Esophagus muscularis mucosa (tissue), 4 donors: ENCODE data around the gene KIR2DL3. TPM values are rescaled to one million over a fixed set of nuclear protein-coding genes. Genes with fewer than 3 reads are reported as not detected.
"Not testable (repeated sequence)": the region's sequence is repeated elsewhere in the genome, so short reads cannot be mapped to it uniquely, and the experiment has no call there.

ENCODE experiments used
- DNase-seq: peaks from one replicate; pipeline ENCODE4 v3.0.0-alpha.2; 2017; ENCODE audit errors: extremely low spot score
- H3K27ac ChIP-seq, 4 donors: fragments of 200-600 bp; sonication (generic); replicated peaks in 1 of 4; 1 replicate in 3 of 4; 2 replicates in 1 of 4; pipeline ENCODE4 v1.5.1; 2016 to 2019; ENCODE audit warnings: mild to moderate bottlenecking in 1 of 4
- H3K27me3 ChIP-seq, 4 donors: fragments of 200-600 bp; sonication (generic); one replicate each; pipeline versions ENCODE4 v1.5.1 to v1.6.0; 2016 to 2019
- H3K36me3 ChIP-seq, 4 donors: fragments of 200-600 bp; sonication (generic); one replicate each; pipeline ENCODE4 v1.5.1; 2016 to 2019
- H3K4me1 ChIP-seq, 4 donors: fragments of 200-600 bp; sonication (generic); one replicate each; pipeline ENCODE4 v1.5.1; 2016 to 2019
- H3K4me3 ChIP-seq, 4 donors: fragments of 200-600 bp; sonication (generic); 1 replicate in 2 of 4; 2 replicates in 2 of 4; pipeline ENCODE4 v1.5.1; 2016 to 2019; ENCODE audit warnings: mild to moderate bottlenecking in 4 of 4, moderate library complexity in 1 of 4
- H3K9me3 ChIP-seq, 4 donors: fragments of 200-600 bp; sonication (generic); 1 replicate in 3 of 4; 2 replicates in 1 of 4; pipeline ENCODE4 v1.5.1; 2016 to 2019
- CTCF ChIP-seq, 3 experiments: fragments of 200-600 bp in 2 of 3; fragments of 450-650 bp in 1 of 3; sonication (generic) in 2 of 3; IDR thresholded peaks; one replicate each; pipeline ENCODE4 v1.5.1; 2017 to 2019; ENCODE audit warnings: antibody characterized with exemption in 3 of 3, mild to moderate bottlenecking in 2 of 3, moderate library complexity in 1 of 3
- EP300 ChIP-seq: sonication (generic); formaldehyde crosslinking; IDR thresholded peaks from one replicate; pipeline ENCODE4 v1.6.1; 2017; ENCODE audit warnings: antibody characterized with exemption
- POLR2A ChIP-seq: fragments of 450-650 bp; IDR thresholded peaks from one replicate; pipeline ENCODE4 v1.6.1; 2017; ENCODE audit warnings: antibody characterized with exemption, moderate library complexity, mild to moderate bottlenecking, low read depth
- POLR2AphosphoS5 ChIP-seq, 2 donors: sonication (generic); formaldehyde crosslinking; IDR thresholded peaks; one replicate each; pipeline ENCODE4 v1.6.1; 2017; ENCODE audit warnings: antibody characterized with exemption in 2 of 2
- WGBS: methylation state at CpG from one replicate; pipeline ENCODE4 v1.1.5; 2018; 5-methylcytosine and 5-hydroxymethylcytosine counted together
- intact Hi-C: fragments of 100-400 bp; cut with DNase I; formaldehyde crosslinking; loops from one replicate; pipeline ENCODE4 v1.15.1; 2023
- total RNA-seq, 4 donors: library from RNA; depleted of rRNA; stranded (reverse); fragments of >200 nt; gene quantifications; one replicate each; pipeline versions ENCODE4 v1.1.0 to v1.2.1, GENCODE V29; 2016

Gene KIR2DL3
- total RNA-seq, 4 donors from 2014 or later = not detected

GRCh38 chr19:54696766-54697165 is 41.5 kb upstream of the KIR2DL3 start:
- no peaks in the 10 kb centered on the region for H3K36me3 ChIP-seq
- 60% methylated on average over 1 of the region's 2 CpGs for WGBS
- H3K27me3 ChIP-seq = peaks cover 0 to 42% (median 0%) of the 10 kb centered on the region in 4 donors
- H3K4me1 ChIP-seq = no peaks in the 10 kb centered on the region
- no peak for DNase-seq
- H3K4me3 ChIP-seq = no peak overlapping the region
- no peak overlapping the region for H3K27ac ChIP-seq
- peaks cover 0 to 3% (median 0%) of the 10 kb centered on the region in 4 donors for H3K9me3 ChIP-seq
- intact Hi-C loops = no loop called here
- TF ChIP-seq CTCF (IDR thresholded peaks at IDR 0.05) (no peak), POLR2AphosphoS5 (IDR thresholded peaks at IDR 0.05) (no peak), EP300 (no peak), POLR2A (no peak)

DNA sequence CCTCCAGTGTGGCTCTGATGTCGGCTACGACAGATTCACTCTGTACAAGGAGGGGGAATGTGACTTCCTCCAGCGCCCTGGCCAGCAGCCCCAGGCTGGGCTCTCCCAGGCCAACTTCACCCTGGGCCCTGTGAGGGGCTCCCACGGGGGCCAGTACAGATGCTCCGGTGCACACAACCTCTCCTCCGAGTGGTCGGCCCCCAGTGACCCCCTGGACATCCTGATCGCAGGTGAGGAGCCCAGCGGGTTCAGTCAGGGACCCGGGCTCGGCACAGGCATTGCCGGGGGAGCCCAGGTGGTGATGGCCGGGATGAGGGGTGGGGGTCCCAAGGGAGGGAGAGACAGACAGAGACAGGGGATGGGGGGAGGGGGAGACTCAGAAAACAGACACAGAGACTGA is 40.6 kb upstream of the KIR2DL3 start:
- peaks cover 0 to 36% (median 0%) of the 10 kb centered on the region in 4 donors for H3K27me3 ChIP-seq
- DNase-seq, H3K4me1 ChIP-seq, H3K27ac ChIP-seq, H3K36me3 ChIP-seq, intact Hi-C loops, H3K9me3 ChIP-seq, H3K4me3 ChIP-seq: not testable (repeated sequence)
- WGBS = 83% methylated on average over 12 of the region's 13 CpGs

GRCh38 chr19:54704928-54705327 is 33.4 kb upstream of the KIR2DL3 start:
- no peak for DNase-seq
- WGBS = 67% methylated on average over 8 of the region's 8 CpGs
- Histone ChIP-seq H3K27ac (no peak overlapping the region), H3K36me3 (no peaks in the 10 kb centered on the region), H3K4me3 (no peak overlapping the region), H3K9me3 (no peaks in the 10 kb centered on the region), H3K27me3 (peaks cover 0 to 27% (median 0%) of the 10 kb centered on the region in 4 donors), H3K4me1 (no peaks in the 10 kb centered on the region)
- TF ChIP-seq CTCF (IDR thresholded peaks at IDR 0.05) (no peak), POLR2AphosphoS5 (IDR thresholded peaks at IDR 0.05) (no peak), EP300 (no peak), POLR2A (no peak)
- intact Hi-C loops = no loop called here

DNA sequence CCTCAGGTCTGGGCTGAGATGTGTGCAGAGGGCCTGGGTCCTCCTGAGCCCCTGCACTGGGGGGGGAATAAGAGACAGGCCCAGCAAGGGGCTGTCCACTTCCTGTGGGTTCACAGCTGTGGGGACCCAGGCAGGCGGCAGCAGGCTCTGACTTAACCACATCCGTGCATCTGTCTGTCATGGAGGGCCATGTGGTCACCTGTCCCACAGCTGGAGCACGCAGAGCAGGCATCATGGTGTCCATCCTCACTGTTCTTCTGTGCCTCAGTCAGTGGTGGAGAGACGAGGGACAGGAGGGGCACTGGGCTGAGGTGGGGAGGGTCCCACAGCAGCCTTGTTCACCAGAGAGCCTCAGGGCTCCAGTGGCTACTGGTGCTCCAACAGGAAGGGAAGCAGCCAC is 30.4 kb upstream of the KIR2DL3 start:
- Histone ChIP-seq H3K4me1 (no peaks in the 10 kb centered on the region), H3K9me3 (no peaks in the 10 kb centered on the region), H3K27ac (no peak overlapping the region), H3K27me3 (peaks cover 0 to 30% (median 0%) of the 10 kb centered on the region in 4 donors), H3K4me3 (no peak overlapping the region), H3K36me3 (no peaks in the 10 kb centered on the region)
- TF ChIP-seq POLR2A (no peak), EP300 (no peak), CTCF (IDR thresholded peaks at IDR 0.05) (no peak), POLR2AphosphoS5 (IDR thresholded peaks at IDR 0.05) (no peak)
- 33% methylated on average over 4 of the region's 4 CpGs for WGBS
- intact Hi-C loops = no loop called here
- DNase-seq = no peak

DNA sequence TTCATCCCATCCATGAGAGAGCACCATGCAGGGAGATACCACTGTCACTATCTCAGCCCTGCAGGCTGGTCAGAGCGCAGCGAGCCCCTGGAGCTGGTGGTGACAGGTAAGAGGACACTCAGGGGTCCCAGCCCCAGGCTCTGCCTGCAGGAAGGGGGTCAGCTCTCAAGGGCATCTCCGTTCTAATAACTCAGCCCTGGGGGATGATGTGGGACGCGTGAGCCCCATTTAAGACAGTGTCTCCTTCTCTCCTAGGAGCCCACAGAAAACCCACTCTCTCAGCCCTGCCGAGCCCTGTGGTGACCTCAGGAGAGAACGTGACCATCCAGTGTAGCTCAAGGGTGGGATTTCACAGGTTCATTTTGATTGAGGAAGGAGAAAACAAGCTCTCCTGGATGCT is 29.5 kb upstream of the KIR2DL3 start:
- Histone ChIP-seq H3K36me3 (no peaks in the 10 kb centered on the region), H3K27ac (no peak overlapping the region), H3K4me3 (no peak overlapping the region), H3K9me3 (no peaks in the 10 kb centered on the region), H3K4me1 (no peaks in the 10 kb centered on the region), H3K27me3 (peaks cover 0 to 31% (median 0%) of the 10 kb centered on the region in 4 donors)
- no peak for TF ChIP-seq POLR2A
- no peak for TF ChIP-seq EP300
- no peak for TF ChIP-seq CTCF (IDR thresholded peaks at IDR 0.05)
- TF ChIP-seq POLR2AphosphoS5 (IDR thresholded peaks at IDR 0.05) = no peak
- WGBS = 80% methylated on average over 2 of the region's 7 CpGs
- DNase-seq = no peak
- intact Hi-C loops = no loop called here
